ENCODE results near the gene C3orf85. TPM values are rescaled to one million over a fixed set of nuclear protein-coding genes. Genes with fewer than 3 reads are reported as not detected.

Gene C3orf85, protein sequence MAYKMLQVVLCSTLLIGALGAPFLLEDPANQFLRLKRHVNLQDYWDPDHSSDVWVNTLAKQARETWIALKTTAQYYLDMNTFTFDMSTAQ
- not detected for total RNA-seq
- not detected for polyA plus RNA-seq
- long read RNA-seq, donor 1, result 0 reads
- long read RNA-seq, donor 2, result 0 reads
- long read RNA-seq, donor 3, result 0 reads
- long read RNA-seq, donor 4, result 0 reads

DNA sequence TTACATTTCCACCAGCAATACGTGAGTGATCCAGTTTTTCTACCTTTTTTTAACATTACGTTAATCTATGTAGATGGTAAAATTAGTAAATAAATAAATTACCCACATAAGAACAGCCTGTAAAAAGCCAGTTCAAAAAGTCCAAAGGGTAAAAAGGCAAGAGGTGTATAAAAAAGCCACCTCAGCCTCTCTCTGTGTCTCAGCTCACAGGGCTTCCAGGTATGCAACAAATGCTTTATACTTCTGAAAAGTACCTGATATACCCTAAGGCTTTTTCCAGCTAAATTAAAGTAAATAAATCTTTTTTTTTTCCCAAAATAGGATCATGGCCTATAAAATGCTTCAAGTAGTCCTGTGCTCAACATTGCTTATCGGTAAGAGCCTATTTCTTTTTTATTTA is at the start of gene C3orf85:
Gene C3orf85, plus strand, starts transcription at position 197 of the 400 bp plus-strand sequence. Its CDS starts 129 bp downstream, at position 326.
- H3K27me3 ChIP-seq (ENCODE audit: control insufficient read depth, insufficient read depth), result no peaks in the 10 kb centered on the region
- no peak within 1 kb of the TSS for H3K4me3 ChIP-seq (ENCODE audit: low read length)
- DNase-seq, result no peak
- ATAC-seq, result no peak
- H3K9me3 ChIP-seq (ENCODE audit: control insufficient read depth, low read length), result no peaks in the 10 kb centered on the region
- no peaks in the 10 kb centered on the region for H3K4me1 ChIP-seq (ENCODE audit: control insufficient read depth, insufficient read depth, low read length)
- H3K27ac ChIP-seq (ENCODE audit: low read length), result no peak within 1 kb of the TSS
- 88% methylated on average over 3 of the region's 3 CpGs for WGBS
- intact Hi-C loops (cut with DNase I), result no loop called here

DNA sequence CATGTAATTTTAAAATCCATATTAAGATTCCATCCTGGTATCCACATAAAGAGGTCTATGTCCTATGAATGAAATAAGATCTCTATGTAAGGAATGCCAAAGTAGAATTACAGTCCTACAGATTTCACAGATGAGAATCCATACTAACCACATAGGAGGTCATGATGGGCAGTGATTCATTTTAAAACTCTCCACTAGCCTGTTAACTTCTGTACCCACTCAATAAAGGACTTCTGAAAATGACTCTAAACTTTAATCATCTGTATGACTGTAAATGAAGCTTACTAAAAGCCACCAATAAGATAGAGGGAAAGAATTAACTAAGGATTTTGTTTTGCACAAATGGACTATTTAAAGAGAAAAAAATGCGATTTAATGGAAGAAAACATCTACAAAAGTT is 47.3 kb upstream of the C3orf85 start:
- H3K9me3 ChIP-seq (ENCODE audit: control insufficient read depth, low read length), result no peaks in the 10 kb centered on the region
- 82% methylated on average over 1 of the region's 1 CpG for WGBS
- H3K27ac ChIP-seq (ENCODE audit: low read length), result no peak overlapping the region
- no peaks in the 10 kb centered on the region for H3K4me1 ChIP-seq (ENCODE audit: control insufficient read depth, insufficient read depth, low read length)
- DNase-seq (no peak), ATAC-seq (no peak)
- H3K27me3 ChIP-seq (ENCODE audit: control insufficient read depth, insufficient read depth), result no peaks in the 10 kb centered on the region
- intact Hi-C loops (cut with DNase I), result no loop called here
- no peak overlapping the region for H3K4me3 ChIP-seq (ENCODE audit: low read length)

DNA sequence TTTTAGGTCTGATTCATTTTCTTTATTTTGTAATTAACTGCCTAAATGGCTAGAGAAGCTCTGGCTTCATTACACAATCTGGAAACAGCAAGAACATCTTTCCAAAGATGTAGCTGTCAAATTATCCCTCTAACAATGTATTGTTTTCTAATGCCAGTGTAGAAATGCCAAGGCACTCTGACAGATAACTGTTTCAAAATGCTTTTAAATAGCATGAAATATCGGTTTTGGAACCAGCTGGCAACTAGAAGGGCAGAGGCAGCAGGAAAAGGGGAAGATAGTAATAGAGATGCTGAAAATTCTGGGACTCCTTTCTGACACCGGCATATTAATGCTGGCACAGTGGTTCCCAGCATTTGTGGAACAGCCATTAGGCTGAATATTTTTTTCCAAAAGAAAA is 44.7 kb upstream of the C3orf85 start:
- H3K4me1 ChIP-seq (ENCODE audit: control insufficient read depth, insufficient read depth, low read length), result no peaks in the 10 kb centered on the region
- H3K4me3 ChIP-seq (ENCODE audit: low read length), result no peak overlapping the region
- H3K27ac ChIP-seq (ENCODE audit: low read length), result no peak overlapping the region
- WGBS, result 27% methylated on average over 2 of the region's 2 CpGs
- no peaks in the 10 kb centered on the region for H3K27me3 ChIP-seq (ENCODE audit: control insufficient read depth, insufficient read depth)
- ATAC-seq (no peak), DNase-seq (no peak)
- intact Hi-C loops (cut with DNase I), result no loop called here
- H3K9me3 ChIP-seq (ENCODE audit: control insufficient read depth, low read length), result no peaks in the 10 kb centered on the region

DNA sequence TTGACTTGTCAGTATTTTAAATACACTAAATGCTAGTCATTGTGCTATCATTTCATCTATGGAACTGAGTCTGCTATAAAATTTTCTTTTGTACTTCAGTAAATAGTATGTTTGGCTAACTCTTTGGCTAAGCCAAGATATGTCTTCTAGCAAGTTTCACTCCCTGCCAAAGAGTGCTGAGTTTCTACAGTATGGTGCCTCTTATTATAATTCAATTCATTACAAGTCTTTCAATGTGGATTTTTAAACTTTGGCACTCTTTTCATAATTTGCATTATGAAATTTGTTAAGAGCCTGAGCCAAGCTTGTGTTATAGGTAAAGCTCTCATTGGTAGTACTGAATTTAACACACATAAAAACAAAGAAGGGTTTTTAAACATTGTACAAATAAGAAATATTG is 43.0 kb upstream of the C3orf85 start:
- H3K27ac ChIP-seq (ENCODE audit: low read length), result no peak overlapping the region
- H3K9me3 ChIP-seq (ENCODE audit: control insufficient read depth, low read length), result no peaks in the 10 kb centered on the region
- no peak overlapping the region for H3K4me3 ChIP-seq (ENCODE audit: low read length)
- intact Hi-C loops (cut with DNase I), result no loop called here
- no peaks in the 10 kb centered on the region for H3K4me1 ChIP-seq (ENCODE audit: control insufficient read depth, insufficient read depth, low read length)
- DNase-seq, result no peak
- ATAC-seq, result no peak
- H3K27me3 ChIP-seq (ENCODE audit: control insufficient read depth, insufficient read depth), result no peaks in the 10 kb centered on the region

DNA sequence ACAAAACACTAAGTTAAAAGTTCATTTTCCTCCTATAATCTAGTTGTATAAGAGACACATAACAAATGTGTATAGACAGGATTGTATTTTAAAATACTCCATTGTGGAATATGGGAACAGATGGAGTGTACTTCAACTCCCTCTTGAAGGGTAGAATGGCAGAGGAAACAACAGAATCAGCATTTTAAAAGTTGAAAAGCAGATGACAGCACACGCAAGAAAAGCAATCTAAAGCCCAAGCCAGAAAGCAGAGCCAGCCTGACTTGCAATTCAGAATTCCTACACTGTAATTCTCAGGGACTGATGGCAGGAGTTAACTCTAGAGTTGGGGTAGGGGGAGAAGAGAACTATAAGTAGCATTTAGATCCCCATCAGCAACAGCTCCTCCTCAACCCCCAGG is 41.4 kb upstream of the C3orf85 start:
- no peaks in the 10 kb centered on the region for H3K27me3 ChIP-seq (ENCODE audit: control insufficient read depth, insufficient read depth)
- no peak overlapping the region for H3K27ac ChIP-seq (ENCODE audit: low read length)
- DNase-seq (no peak), ATAC-seq (no peak)
- WGBS, result 65% methylated on average over 1 of the region's 1 CpG
- no peaks in the 10 kb centered on the region for H3K9me3 ChIP-seq (ENCODE audit: control insufficient read depth, low read length)
- intact Hi-C loops (cut with DNase I), result no loop called here
- no peak overlapping the region for H3K4me3 ChIP-seq (ENCODE audit: low read length)
- no peaks in the 10 kb centered on the region for H3K4me1 ChIP-seq (ENCODE audit: control insufficient read depth, insufficient read depth, low read length)

DNA sequence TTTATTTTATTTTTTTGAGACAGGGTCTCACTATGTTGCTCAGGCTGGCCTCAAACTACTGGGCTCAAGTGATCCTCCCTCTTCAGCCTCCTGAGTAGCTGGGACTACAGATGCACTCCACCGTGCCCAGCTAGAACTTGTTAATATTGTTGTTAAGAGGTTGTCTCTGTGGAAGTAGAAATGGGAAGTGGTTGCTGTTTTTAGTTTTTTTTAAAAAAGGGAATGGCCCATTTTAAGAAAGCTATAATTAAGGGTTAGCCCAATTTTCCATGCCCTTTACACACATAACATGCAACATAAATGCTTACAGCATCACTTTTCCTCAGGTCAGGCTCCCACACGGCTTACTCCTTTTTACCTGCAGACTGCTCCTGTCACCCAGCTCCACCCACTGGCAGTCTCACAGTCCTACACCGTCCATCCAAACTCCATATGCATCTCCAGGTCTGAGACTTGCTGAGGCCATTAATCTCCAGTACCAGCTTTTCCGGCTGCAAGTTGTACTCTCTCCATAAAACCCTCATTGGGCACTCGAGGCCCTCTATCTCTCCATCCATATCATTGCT is 38.4 kb upstream of the C3orf85 start:
- no peak overlapping the region for H3K27ac ChIP-seq (ENCODE audit: low read length)
- 57% methylated on average over 5 of the region's 5 CpGs for WGBS
- DNase-seq (no peak), ATAC-seq (no peak)
- H3K27me3 ChIP-seq (ENCODE audit: control insufficient read depth, insufficient read depth), result no peaks in the 10 kb centered on the region
- no peaks in the 10 kb centered on the region for H3K4me1 ChIP-seq (ENCODE audit: control insufficient read depth, insufficient read depth, low read length)
- intact Hi-C loops (cut with DNase I), result no loop called here
- H3K9me3 ChIP-seq (ENCODE audit: control insufficient read depth, low read length), result no peaks in the 10 kb centered on the region
- no peak overlapping the region for H3K4me3 ChIP-seq (ENCODE audit: low read length)

DNA sequence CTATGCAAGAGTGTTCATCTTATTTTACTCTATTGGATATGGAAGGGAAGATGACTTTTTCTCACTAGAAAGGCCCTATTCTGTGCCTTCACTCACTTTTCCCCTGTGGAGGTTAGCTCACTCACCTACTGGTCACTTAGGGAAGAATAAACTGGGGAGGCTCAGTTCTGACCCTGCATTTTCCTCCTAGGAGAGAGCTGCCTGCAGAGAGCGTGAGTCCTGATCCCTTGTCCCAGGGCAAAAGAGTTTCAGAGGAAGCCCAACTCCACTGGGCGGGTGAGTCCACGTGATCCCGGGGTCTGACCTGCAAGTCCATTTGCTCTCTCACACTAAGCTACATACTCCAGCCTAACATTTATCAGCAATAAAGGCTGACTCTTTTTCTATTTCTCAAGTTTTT is 26.9 kb upstream of the C3orf85 start:
- no peak overlapping the region for H3K27ac ChIP-seq (ENCODE audit: low read length)
- WGBS, result 87% methylated on average over 4 of the region's 4 CpGs
- no peak for DNase-seq
- ATAC-seq, result no peak
- intact Hi-C loops (cut with DNase I), result no loop called here
- H3K9me3 ChIP-seq (ENCODE audit: control insufficient read depth, low read length), result no peaks in the 10 kb centered on the region
- H3K4me3 ChIP-seq (ENCODE audit: low read length), result no peak overlapping the region
- no peaks in the 10 kb centered on the region for H3K4me1 ChIP-seq (ENCODE audit: control insufficient read depth, insufficient read depth, low read length)
- no peaks in the 10 kb centered on the region for H3K27me3 ChIP-seq (ENCODE audit: control insufficient read depth, insufficient read depth)

DNA sequence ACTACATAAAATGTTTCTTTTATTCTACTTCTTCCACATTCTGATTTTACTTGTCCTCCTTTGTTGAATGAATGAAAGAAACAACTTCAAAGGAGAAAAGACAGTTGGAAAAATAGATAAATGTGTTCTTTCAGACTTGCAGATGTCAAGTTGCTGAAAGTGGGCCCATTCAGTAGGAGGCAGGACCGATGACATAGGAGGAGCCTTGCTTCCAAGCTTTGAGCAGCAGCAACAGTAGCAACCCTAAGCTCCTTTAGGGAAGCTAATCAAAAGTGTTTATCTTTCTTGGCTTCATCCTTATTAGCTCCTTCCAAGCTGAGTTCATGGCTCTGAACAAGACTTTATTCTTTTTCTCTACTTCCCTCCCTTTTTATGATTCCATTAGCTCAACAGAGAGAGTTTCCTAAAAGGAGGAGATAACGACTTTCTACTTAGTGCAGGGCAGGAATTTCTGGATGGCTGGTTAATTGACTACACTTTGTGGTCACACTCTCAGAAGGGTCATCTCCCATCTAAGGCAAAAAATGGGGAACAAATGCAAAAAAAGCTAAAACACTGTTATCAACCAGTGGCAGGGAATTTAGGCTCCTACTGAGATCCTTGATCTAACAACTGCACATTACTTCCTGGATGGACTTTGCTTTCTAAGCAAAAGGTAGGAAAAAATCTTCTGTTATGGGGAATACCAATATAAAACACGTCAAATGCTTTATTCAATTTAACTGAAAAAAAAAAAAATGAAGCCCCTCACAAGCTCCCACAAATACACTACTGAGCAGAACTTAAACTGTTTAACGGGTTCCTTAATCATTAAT is 23.4 kb upstream of the C3orf85 start:
- no peaks in the 10 kb centered on the region for H3K4me1 ChIP-seq (ENCODE audit: control insufficient read depth, insufficient read depth, low read length)
- 54% methylated on average over 4 of the region's 4 CpGs for WGBS
- H3K4me3 ChIP-seq (ENCODE audit: low read length), result no peak overlapping the region
- DNase-seq (no peak), ATAC-seq (peak in 1 of 2 donors; percentile 36)
- no peaks in the 10 kb centered on the region for H3K9me3 ChIP-seq (ENCODE audit: control insufficient read depth, low read length)
- intact Hi-C loops (cut with DNase I), result no loop called here
- no peak overlapping the region for H3K27ac ChIP-seq (ENCODE audit: low read length)
- H3K27me3 ChIP-seq (ENCODE audit: control insufficient read depth, insufficient read depth), result no peaks in the 10 kb centered on the region

DNA sequence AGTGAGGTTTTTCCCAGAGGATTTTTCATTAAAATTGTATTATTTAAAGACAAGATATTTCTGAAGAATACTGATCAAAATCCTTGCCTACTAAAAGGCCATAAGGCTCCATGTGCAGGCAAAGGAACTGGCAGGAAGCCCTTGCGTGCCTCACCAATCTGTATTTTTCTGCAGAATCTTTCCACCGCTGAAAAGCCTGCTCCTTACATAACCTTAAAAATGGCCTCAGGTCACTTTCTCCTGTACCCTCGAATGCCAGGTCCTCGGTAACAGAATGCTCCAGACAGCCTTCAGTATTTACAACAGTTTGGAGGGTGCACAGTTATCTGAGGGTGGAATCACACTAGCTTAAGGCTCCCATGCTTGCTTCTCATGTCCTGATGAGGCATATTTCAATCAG is 21.8 kb upstream of the C3orf85 start:
- 79% methylated on average over 4 of the region's 4 CpGs for WGBS
- no peak for ATAC-seq
- H3K4me3 ChIP-seq (ENCODE audit: low read length), result no peak overlapping the region
- DNase-seq, result no peak
- H3K9me3 ChIP-seq (ENCODE audit: control insufficient read depth, low read length), result no peaks in the 10 kb centered on the region
- H3K27ac ChIP-seq (ENCODE audit: low read length), result no peak overlapping the region
- no peaks in the 10 kb centered on the region for H3K4me1 ChIP-seq (ENCODE audit: control insufficient read depth, insufficient read depth, low read length)
- intact Hi-C loops (cut with DNase I), result no loop called here
- H3K27me3 ChIP-seq (ENCODE audit: control insufficient read depth, insufficient read depth), result no peaks in the 10 kb centered on the region

DNA sequence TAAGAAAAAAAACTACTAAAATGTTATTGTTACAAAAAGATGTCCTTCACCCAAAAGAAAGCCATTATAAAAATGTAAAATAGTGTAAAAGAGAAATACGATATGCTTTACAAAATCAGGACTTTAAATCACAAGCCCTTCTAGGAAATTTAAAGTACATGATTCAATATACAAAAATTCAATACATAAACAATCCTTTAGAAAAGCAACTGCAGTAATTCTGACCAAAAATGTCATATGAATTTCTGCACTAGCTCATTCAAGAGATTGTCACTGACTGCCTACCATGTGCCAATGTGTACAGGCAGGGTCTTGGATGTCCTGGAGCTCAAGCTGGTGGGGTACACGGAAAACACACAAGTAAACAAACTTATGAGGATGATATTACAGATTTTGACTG is 21.1 kb upstream of the C3orf85 start:
- Histone ChIP-seq H3K4me3 (ENCODE audit: low read length) (no peak overlapping the region), H3K9me3 (ENCODE audit: control insufficient read depth, low read length) (no peaks in the 10 kb centered on the region), H3K4me1 (ENCODE audit: control insufficient read depth, insufficient read depth, low read length) (no peaks in the 10 kb centered on the region), H3K27ac (ENCODE audit: low read length) (no peak overlapping the region), H3K27me3 (ENCODE audit: control insufficient read depth, insufficient read depth) (no peaks in the 10 kb centered on the region)
- DNase-seq (no peak), ATAC-seq (no peak)
- intact Hi-C loops (cut with DNase I), result no loop called here
- 69% methylated on average over 2 of the region's 2 CpGs for WGBS

DNA sequence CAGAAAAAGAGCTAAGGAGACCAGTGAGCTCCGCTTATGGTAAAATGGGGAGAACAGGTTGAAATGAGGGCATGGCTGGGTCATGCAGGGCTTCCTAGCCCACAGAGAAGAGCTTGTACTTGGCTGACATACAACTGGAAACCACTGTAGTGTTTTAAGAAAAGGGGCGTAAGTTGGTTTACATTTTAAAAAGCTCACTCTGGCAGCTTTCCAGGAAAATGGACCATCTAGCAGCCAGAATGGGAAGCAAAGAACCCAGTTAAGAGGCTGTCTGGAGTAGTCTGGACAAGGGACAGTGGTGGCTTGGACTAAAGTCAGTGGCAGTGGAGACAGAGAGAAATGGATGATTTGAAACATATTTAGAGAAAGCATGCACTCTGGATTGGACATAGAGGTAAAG is 20.5 kb upstream of the C3orf85 start:
- 70% methylated on average over 2 of the region's 2 CpGs for WGBS
- ATAC-seq (no peak), DNase-seq (no peak)
- intact Hi-C loops (cut with DNase I), result no loop called here
- Histone ChIP-seq H3K27me3 (ENCODE audit: control insufficient read depth, insufficient read depth) (no peaks in the 10 kb centered on the region), H3K4me1 (ENCODE audit: control insufficient read depth, insufficient read depth, low read length) (no peaks in the 10 kb centered on the region), H3K4me3 (ENCODE audit: low read length) (no peak overlapping the region), H3K9me3 (ENCODE audit: control insufficient read depth, low read length) (no peaks in the 10 kb centered on the region), H3K27ac (ENCODE audit: low read length) (no peak overlapping the region)
